ENCODE results near the gene TTC28.
"Not testable (repeated sequence)": the region's sequence is repeated elsewhere in the genome, so short reads cannot be mapped to it uniquely, and the experiment has no call there.

Gene TTC28

DNA sequence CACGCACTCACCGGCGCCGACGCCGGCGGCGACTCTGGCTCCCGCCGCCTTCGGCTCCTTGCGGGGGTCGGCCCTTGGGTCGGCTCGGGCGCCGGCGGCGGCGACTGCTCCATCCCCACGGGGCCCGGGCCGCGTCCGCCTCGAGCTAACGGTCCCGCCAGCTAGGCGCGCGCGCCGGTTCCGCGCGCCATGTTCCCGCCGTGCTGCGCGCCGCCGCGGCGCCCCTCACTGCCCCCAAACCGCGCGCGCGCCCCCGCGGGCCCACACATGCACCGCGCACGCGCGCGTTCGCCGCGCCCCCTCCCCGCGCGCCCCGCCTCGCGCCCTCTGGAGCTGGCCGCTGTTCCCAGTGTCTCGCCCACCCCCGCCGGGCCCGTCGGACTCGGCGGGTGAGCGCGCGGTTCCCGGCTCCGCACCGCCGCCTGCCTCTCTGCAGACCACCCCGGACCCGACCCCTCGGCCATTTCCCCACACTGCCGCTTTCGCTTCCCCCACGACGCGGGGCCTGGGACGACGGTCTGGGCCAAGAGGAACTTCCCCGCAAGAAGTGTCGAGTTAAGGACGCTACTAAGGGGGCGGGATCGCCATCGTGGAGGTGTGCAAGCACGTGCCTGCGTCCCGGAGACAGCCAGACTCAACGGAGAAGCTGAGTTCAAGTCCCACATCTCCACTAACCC, at the start of gene TTC28:
TTC28 (minus strand) TSS at position 230 of the 677 bp plus-strand sequence; CDS start at position 113, 117 bp downstream.
- DNase-seq (ENCODE audit: low read depth in 2 of 2), result peak in 1 of 2 donors; percentile 1

DNA sequence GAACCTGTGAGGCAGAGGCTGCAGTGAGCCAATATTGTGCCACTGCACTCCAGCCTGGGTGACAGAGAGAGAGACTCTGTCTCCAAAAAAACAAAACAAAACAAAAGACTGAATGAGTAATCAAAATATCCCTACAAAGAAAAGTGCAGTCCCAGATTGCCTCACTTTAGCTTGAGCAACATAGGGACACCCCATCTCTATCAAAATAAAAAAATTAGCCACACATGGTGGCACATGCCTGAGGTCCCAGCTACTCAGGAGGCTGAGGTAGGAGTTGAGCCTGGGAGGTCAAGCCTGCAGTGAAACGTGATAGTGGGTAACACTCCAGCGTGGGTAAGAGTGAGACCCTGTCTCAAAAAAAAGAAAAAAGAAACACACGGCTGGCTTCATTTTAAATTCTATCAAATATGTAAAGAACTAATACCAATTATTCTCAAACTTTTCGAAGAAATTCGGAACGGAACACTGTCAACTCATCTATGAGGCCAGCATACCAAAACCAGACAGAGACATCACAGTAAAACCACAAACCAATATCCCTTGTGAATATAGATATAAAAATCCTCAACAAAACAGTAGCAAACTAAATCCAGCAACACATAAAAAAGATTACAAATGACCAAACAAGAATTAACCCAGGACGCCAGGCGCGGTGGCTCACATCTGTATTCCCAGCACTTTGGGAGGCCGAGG, 49.1 kb upstream of the TTC28 start:
- DNase-seq (ENCODE audit: low read depth in 2 of 2), result no peak

DNA sequence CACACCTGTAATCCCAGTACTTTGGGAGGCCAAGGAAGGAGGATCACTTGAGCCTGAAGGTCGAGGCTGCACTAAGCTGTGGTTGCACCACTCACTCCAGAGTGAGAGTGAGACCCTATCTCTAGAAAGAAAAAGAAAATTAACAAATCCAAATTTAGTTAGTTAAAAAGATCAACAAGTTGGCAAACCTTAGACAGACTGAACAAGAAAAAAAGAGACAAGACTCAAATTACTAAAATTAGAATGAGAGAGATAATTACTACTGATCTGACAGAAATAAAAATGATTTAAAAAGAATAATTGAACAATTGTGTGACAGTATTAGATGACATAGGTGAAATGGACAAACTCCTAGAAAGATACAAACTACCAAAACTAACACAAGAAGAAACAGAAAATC, 48.4 kb upstream of the TTC28 start:
- DNase-seq (ENCODE audit: low read depth in 2 of 2), result no peak

DNA sequence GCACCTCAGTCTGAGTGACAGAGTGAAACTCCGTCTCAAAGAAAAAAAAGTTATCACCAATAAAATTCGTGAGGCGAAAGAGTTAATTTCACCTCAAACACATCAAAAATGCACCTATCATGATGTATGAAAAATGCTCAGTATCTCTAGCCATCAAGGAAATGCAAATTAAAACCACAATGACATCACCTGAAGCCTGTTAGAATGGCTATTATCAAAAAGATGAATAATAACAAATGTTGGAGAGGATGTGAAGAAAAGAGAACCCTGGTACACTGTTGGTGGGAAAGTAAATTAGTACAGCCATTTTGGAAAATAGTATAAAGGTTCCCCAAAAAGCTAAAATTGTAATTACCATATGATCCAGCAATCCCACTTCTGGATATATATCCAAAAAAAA, 38.4 kb upstream of the TTC28 start:
- no peak for DNase-seq (ENCODE audit: low read depth in 2 of 2)

DNA sequence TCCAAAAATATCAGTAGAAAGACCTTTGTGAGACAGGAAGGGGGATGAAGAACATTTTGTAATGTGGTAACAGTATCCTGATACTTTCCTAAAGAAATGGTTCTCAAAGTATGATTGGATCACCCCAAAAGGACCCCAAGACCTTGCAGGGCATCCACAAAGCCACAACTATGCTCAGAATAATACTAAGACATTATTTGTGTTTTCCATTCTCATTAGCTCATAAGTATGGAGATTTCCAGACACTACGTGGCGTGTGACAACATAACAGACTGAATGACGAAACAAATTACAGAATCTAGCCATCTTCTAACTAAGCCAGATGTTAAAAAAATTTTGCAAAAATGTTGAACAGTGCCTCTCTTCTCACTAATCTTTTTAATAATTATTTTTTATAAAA, 37.0 kb upstream of the TTC28 start:
- DNase-seq (ENCODE audit: low read depth in 2 of 2), result no peak

DNA sequence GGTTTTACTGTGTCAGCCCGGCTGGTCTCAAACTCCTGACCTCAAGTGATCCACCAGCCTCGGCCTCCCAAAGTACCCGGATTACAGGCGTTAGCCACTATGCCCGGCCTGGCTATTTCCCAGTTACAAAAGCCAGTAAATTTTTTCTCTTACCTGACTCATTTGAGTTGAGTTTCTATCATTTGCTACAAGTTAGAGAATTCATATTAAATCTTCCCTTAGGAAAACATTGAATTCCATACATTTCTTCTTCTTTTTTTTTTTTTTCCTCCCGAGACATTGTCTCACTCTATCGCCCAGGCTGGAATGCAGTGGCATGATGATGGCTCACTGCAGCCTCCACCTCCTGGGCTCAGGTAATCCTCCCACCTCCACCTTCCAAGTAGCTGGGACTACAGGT, 36.0 kb upstream of the TTC28 start:
- no peak for DNase-seq (ENCODE audit: low read depth in 2 of 2)

DNA sequence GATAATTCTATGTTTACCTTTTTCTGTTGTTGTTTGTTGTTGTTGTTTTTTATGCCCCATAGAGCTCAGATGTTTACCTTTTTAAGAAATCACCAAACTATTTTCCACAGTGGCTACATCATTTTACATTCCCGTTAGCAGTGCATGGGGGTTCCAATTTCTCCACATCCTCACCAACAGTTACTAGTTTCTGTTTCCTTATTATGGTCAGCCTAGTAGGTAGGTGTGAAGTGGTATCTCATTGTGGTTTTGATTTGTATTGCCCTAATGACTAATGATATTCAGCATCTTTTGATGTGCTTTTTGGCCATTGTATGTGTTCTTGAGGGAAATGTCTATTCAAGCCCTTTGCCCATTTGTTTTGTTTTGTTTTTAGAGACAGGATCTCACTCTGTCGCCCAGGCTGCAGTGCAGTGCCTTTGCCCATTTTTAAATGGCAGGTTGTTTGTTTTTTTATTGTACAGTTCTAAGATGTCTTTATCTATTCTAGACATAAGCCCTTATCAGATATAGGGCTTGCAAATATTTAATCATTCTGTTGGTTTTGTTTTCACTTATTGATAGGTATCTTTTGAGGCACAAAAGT, 34.5 kb upstream of the TTC28 start:
- DNase-seq (ENCODE audit: low read depth in 2 of 2), result no peak

DNA sequence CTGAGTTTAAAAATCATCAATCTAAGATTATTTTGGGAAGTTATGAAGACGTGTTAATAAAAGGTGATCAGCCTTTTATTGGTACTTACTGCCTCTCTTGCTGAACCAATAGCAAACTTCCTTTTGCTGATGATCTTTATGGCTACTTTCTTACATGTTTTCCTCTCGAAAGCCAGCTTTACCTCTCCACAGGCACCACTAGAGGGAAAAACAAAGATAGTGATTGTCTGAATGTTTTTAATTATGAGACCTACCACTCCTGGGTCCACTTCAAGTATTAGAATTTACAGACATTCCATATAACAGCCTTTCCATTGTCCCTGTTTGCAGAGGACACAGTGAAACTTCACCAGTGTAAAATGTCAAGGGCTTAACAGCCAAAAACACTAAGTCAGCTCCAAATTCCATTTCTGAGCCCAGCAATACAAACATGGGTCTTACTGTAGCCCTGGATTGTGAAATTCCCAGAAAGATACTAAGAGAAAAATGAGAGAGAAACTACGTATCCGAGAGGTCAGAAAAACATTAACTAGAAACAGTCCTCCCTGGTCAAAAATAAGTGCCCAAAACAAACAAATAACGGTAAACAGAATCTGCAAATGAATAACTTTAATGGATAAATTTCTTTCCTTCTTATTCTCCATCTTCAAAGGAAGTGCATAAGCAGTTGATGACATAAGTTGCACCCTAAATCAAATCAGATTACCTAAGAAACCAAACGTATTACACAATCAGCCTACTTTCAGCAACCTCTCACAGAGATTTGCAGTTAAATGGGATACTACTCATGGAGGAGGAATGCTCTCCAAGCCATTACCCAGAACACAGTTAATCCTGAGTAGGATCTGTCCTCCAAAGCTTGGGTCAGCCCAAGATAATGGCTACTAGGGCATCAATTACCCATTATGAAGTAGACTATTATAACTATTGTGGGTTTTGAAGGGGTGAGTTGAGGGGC, 32.5 kb upstream of the TTC28 start:
- DNase-seq (ENCODE audit: low read depth in 2 of 2), result no peak

DNA sequence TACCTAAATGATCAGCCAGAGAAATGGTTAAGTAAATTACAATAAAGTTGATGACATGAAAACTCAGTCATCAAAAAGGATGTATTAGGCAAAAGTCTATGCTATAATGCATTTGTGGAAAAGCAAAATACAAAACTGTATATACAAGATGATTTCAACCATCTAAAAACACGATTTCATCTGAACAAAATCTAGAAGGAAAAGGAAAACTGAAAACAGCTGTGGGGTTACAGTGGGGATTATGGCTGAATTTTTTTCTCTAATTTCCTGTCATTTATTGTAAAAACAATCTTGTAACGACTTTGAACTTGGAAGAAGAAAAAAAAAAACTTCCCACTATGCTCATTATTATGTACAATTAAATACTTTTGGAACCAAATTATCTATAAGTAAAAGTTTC, 31.7 kb upstream of the TTC28 start:
- no peak for DNase-seq (ENCODE audit: low read depth in 2 of 2)

DNA sequence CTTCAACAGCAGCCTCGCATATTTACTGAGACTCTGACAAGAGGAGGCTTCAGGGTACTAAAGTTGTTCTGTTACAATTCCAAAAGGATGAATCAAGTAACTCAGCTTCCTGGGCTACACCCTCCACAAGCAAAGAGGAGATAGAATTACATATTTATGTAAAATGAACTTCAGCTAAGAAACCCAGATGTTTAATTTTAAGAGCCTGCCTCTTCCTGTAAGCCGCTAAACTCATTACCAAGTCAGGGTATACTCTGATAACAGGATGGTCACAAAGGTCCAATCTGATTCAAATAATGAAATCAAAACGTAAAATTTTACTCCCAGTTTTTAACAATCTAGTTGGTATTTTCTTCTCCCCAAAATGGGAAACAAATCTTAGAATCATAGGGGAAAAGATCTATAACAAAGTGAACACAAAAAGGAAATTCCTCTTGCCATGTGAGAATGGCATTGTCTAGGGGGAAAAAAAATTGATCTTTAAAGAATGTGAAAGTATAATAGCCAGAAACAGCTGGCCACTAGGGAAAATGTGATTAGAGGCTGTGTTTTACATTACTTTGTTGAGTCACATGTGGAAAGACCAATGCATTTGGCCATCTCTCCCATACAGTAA, 31.0 kb upstream of the TTC28 start:
- DNase-seq (ENCODE audit: low read depth in 2 of 2), result no peak

DNA sequence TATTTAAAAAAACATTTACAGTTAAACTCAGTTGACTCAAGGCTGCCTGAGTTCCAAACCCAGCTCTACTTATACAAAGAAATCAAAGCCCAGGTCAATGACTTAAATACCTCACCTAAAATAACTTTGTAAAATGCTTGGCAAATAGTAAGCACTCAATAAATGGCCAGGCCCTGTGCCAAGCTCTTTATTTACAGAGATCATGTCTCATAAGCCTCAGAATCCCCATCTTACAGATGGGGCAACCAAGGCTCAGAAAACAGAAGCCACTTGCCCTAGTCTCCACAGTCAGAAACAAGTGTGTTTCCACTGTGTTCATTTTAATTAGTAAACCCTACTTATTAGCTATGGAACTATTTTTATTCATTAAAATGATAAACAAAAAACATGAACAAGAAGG, 30.5 kb upstream of the TTC28 start:
- DNase-seq (ENCODE audit: low read depth in 2 of 2), result no peak

DNA sequence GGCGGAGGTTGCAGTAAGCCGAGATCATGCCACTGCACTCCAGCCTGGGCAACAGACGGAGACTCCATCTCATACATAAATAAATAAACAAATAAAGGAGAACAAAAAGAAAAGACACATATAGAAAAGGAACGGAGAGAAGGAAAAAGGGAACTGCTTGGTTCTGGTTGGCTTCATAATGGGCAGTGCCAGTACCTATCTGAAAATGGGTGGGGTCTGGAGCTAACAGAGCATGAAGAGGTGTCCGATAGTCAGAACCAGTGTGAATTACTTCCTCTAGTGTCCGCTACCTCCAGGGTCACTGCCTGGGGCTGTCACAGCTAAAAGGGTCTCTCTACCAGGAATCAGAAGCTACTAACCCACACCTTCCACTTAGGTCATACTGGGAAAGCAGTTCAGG, 27.2 kb upstream of the TTC28 start:
- no peak for DNase-seq (ENCODE audit: low read depth in 2 of 2)

DNA sequence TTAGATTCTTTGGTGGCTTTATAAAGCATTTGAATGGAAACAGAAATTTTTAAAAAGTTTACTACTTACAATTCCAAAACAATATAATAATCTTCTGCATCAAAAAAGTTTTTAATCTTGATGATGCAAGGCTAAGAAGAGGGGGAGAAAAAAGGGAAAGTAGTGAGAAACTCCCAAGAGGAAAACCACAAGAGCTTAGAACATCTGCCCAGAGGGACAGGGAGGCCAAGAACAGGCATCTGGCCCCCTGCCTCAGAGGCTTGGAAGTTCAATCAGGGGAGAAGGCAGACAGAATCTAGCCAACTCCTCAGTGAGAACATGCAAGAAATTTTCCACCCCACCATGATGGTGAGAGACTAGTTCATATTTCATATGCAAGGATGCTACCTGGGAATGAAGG, 23.8 kb upstream of the TTC28 start:
- DNase-seq (ENCODE audit: low read depth in 2 of 2), result no peak

DNA sequence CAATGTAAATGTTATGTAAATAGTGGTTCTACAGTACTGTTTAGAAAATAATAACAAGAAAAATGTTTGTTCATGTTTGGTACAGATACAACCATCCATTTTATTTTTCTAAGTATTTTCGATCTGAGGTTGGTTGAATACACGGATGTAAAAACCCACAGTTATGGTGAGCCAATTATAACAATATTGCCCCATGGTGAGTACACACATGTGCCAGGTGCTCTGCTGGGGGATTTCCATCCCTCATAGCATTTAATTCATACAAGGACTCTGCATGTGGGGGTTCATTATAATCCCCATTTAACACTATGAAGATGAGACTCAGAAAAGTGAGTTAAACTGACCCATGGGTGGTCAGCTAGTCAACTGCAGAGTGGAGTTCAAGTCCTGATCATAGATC, 23.3 kb upstream of the TTC28 start:
- no peak for DNase-seq (ENCODE audit: low read depth in 2 of 2)

DNA sequence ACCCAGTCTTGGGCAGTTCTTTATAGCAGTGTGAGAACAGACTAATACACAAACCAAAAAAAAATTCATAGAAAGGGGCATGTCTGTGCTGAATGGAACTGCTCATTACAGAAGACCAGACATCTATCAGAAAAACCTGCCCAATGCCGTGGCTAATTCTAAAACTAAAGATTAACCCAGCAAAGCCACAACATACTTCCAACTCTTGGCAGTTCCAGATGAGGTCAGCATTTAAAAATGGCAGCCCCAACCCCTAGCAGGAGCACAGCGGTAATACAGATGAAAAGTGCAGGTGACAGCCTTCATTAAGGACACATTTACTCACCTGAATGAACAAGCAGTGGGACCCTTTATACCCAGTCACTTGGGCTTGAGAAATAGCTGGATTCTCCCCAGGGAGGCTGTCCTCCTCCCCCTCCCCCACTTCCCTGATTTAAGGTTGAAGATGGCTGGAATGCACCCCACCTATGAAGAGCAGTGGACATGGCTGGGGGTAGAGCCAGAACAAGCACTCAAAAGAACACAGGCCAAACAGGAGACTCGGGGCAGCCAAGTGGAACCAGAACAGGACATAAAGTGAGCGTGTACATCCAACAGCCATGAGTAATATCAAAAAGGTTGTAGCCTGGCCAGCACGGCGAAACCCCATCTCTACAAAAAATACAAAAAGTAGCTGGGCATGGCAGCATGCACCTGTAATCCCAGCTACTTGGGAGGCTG, 13.6 kb upstream of the TTC28 start:
- DNase-seq (ENCODE audit: low read depth in 2 of 2), result not testable (repeated sequence)

DNA sequence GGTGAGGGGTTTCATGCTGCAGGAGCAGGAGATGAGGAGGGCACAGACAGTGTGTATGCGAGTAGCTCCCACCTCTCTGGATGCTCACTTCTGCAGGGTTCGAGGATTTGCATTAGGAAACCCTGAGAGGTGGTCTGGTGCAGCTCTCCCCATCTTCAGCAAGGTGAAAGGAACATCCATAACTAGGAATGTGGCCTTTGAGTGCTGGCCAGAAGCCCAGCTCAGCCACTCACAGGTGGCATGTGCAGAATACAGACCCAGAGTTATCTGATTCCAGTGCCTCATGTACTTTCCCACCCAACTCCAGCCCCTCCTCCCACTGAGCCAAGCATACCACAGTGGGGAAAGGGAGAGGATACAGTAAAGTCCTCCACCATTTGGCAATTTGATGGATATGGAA, 10.2 kb upstream of the TTC28 start:
- not testable (repeated sequence) for DNase-seq (ENCODE audit: low read depth in 2 of 2)

DNA sequence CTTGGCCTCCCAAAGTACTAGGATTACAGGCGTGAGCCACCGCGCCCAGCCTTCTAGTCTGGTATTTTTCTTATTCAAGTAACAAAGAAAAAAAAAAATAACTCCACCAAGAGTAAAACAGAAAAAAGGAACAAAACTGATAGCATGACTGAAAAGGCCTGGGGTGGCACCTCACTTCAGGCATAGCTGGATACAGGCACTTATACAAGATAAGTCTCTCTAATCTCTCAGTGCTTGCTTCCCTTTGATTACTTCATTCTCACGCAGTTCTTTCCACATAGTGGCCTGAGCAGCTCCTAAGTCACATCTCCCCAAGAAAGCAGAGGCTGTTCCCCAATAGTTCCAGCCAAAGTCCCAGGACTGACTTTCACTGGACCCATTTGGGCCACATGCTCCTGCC, 3.3 kb upstream of the TTC28 start:
- DNase-seq (ENCODE audit: low read depth in 2 of 2), result not testable (repeated sequence)

DNA sequence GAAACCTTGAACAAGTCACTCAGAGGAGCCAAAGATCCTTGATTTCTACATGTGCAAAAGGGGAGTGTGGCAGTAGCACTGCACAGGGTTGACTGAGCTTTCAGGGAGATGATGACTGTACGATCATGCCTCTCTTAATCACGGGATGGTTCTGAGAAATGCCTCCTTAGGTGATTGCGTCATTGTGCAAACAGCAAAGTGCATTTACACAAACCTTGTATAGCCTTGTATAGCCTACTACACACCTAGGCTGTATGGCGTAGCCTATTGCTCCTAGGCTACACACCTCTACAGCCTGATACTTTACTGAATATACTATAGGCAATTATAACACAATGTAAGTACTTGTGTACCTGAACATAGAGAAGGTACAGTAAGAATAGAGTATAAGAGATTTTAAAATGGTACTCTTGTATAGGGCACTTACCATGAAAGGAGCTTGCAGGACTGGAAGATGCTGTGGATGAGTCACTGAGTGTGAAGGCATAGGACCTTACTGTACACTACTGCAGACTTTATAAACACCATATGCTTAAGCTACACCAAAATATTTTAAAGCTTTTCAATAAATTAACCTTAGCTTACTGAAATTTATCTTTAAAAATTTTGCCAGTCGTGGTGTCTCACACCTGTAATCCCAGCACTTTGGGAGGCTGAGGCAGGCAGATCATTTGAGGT, 1.3 kb upstream of the TTC28 start:
- not testable (repeated sequence) for DNase-seq (ENCODE audit: low read depth in 2 of 2)

DNA sequence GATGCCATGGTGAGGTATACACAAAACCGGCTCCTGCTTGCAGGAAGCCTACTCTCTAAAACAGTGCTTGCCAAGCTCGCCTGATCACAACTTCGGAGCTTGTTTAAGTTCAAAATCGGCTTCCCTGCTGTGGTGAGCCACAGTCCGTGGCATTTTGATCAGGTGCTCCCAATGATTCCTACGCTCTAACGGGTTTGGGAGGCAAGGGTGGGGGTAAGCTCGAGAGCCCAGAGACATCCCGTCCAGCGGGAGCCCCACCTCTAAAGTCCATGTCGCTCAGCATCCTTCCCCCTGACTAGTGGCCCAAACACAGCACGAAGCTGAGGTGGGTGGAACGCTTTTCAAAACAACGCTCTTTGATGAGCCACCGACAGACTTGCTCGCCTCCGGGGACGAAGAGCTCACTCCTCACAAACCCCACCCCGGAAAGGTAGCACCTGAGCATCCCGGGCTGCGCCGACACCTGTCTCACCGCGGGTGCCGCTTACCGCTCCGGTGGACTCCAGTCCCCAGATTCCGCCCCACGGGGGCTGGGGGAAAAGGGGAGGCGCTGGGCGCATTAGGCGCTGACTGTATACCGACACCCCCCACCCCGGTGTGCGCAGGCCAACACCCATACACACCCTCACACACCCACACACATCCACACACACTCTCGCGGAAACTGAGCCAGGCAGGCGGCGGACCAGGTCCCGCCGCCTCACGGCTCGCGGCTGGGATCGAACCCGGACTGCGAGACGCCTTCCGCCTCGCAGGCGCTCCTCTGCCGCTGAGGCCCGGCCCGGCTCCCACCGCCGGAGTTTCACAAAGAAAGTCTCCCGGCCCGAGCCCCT, 646 bp downstream of the TTC28 start:
- not testable (repeated sequence) for DNase-seq (ENCODE audit: low read depth in 2 of 2)

All from activated CD8-positive, alpha-beta memory T cell treated with anti-CD3 and anti-CD28 coated beads for 4 hours (primary cell).